HL-60 (cell line): ENCODE measurements around the gene EIF2S1.

Experiments
- DNase-seq, 2 experiments: peaks; one replicate each; pipeline ENCODE4 v3.0.0-alpha.2; 2010 to 2020; ENCODE audit warnings: low read depth in 1 of 2, low spot score in 1 of 2
- H3K27ac ChIP-seq: fragments of 250-450 bp; sonication (Bioruptor Pico); replicated peaks from 2 replicates; pipeline ENCODE4 v1.5.1; 2020; ENCODE audit warnings: mild to moderate bottlenecking, moderate library complexity
- H3K27me3 ChIP-seq: fragments of 250-450 bp; sonication (Bioruptor Pico); 2 replicates; pipeline ENCODE4 v1.5.1; 2021; ENCODE audit warnings: mild to moderate bottlenecking, moderate library complexity; ENCODE audit not compliant: insufficient read depth, poor library complexity, severe bottlenecking
- H3K4me3 ChIP-seq: replicated peaks from 2 replicates; pipeline ENCODE4 v1.5.1; 2011; ENCODE audit warnings: mild to moderate bottlenecking, control low read depth, low read length; ENCODE audit not compliant: insufficient read depth
- GABPA ChIP-seq: IDR thresholded peaks from 2 replicates; pipeline ENCODE4 v1.6.1; 2012; ENCODE audit warnings: low read depth
- POLR2AphosphoS5 ChIP-seq: IDR thresholded peaks from 2 replicates; pipeline ENCODE4 v1.6.1; 2012; ENCODE audit warnings: low read depth
- SPI1 ChIP-seq: IDR thresholded peaks from 2 replicates; pipeline ENCODE4 v1.6.1; 2012; ENCODE audit warnings: low read depth, mild to moderate bottlenecking, borderline replicate concordance
- TF ChIP-seq, protein P1 (sequence below): IDR thresholded peaks from 2 replicates; pipeline ENCODE4 v1.6.1; 2012; ENCODE audit warnings: low read depth; ENCODE audit not compliant: insufficient replicate concordance
- TF ChIP-seq, protein P2 (sequence below): IDR thresholded peaks from one replicate; pipeline ENCODE4 v1.5.1; 2011; ENCODE audit warnings: low read length, control low read depth, inconsistent platforms; ENCODE audit not compliant: insufficient read depth

Gene EIF2S1

DNA sequence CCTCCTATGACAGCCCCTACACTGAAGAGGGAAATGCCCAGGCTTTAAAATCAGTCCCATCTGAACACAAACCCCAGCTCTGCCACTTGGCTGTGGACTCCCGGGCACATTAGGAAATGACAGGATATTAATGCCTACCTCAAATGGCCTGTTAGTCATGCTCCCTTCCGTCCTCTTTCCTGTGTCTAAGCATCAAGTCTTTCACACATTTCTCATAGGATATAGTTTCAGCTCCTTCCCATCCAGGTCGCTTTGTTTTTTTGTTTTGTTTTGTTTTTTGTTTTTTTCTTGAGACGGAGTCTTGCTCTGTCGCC is 35.7 kb downstream of the EIF2S1 start:
- no peak for DNase-seq
- TF ChIP-seq, protein P1, sequence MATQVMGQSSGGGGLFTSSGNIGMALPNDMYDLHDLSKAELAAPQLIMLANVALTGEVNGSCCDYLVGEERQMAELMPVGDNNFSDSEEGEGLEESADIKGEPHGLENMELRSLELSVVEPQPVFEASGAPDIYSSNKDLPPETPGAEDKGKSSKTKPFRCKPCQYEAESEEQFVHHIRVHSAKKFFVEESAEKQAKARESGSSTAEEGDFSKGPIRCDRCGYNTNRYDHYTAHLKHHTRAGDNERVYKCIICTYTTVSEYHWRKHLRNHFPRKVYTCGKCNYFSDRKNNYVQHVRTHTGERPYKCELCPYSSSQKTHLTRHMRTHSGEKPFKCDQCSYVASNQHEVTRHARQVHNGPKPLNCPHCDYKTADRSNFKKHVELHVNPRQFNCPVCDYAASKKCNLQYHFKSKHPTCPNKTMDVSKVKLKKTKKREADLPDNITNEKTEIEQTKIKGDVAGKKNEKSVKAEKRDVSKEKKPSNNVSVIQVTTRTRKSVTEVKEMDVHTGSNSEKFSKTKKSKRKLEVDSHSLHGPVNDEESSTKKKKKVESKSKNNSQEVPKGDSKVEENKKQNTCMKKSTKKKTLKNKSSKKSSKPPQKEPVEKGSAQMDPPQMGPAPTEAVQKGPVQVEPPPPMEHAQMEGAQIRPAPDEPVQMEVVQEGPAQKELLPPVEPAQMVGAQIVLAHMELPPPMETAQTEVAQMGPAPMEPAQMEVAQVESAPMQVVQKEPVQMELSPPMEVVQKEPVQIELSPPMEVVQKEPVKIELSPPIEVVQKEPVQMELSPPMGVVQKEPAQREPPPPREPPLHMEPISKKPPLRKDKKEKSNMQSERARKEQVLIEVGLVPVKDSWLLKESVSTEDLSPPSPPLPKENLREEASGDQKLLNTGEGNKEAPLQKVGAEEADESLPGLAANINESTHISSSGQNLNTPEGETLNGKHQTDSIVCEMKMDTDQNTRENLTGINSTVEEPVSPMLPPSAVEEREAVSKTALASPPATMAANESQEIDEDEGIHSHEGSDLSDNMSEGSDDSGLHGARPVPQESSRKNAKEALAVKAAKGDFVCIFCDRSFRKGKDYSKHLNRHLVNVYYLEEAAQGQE = no peak
- no peaks in the 10 kb centered on the region for H3K27me3 ChIP-seq
- H3K4me3 ChIP-seq = no peak overlapping the region
- no peak overlapping the region for H3K27ac ChIP-seq

DNA sequence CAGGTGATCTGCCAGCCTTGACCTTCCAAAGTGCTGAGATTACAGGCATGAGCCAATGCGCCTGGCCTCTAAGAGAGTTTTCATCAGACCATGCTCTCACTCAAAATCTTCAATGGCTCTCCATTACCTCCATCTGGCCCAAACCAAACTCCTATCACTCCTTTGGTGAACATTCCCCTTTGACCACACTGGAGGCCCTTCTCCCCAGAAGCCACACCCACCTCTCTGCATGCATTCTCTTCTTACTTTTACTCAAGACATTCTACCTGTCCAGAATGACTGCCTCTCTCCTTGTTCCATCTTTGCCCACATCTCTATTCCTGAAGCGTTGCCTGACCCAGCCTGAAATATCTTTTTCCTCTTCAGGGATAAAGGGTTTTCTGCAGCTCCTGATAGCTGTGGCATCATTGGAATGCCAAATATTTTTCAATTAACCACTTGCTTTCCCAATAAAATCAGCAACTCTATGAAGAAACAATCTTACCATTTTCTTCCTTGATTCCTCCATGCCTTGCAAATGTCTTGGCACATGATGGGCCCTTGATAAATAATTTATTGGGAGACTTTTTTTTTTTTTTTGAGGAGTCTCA is 36.3 kb downstream of the EIF2S1 start:
- no peak for TF ChIP-seq SPI1
- Histone ChIP-seq H3K27ac (no peak overlapping the region), H3K4me3 (no peak overlapping the region), H3K27me3 (no peaks in the 10 kb centered on the region)
- DNase-seq = no peak

DNA sequence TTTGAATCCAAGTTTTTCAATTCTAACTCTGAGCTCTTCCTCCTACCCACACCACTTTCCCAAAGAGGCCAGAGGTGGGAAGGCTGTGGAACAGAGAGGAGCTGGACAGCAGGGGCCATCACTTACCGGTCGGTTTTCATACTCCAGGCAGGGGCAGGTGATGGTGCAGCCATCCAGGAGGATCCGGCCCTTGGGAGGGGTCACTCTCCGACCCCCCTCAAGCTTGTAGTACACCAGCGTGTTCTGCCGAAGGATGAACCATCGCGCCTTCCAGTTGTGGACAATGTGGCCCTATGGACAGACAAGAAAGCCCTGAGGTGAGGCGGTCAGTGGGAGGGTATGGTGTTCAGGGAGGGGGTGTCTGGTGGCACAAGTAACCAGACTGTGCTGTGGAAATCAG is 37.4 kb downstream of the EIF2S1 start:
- TF ChIP-seq, protein P1 = no peak
- TF ChIP-seq POLR2AphosphoS5 = no peak
- no peak overlapping the region for H3K27ac ChIP-seq
- no peak for DNase-seq
- H3K4me3 ChIP-seq = no peak overlapping the region
- H3K27me3 ChIP-seq = no peaks in the 10 kb centered on the region

DNA sequence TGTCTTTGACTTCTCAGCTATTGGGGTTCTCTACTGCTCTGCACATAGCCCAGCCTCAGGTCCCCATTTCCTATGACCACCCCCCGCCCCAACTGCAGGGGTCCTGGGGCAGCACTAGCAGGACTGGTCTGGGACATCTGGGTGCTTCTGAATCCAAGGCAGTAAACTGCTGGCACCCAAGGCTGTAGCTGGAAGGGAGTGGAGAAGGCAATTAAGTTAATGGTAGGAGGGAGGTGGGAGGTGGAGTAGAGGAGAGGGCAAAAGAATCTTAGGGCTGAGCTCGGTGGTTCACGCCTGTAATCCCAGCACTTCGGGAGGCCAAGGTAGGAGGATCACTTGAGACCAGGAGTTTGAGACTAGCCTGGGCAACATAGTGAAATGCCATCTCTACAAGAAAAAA is 40.3 kb downstream of the EIF2S1 start:
- no peak overlapping the region for H3K27ac ChIP-seq
- DNase-seq = no peak
- H3K4me3 ChIP-seq = no peak overlapping the region
- TF ChIP-seq, protein P2, sequence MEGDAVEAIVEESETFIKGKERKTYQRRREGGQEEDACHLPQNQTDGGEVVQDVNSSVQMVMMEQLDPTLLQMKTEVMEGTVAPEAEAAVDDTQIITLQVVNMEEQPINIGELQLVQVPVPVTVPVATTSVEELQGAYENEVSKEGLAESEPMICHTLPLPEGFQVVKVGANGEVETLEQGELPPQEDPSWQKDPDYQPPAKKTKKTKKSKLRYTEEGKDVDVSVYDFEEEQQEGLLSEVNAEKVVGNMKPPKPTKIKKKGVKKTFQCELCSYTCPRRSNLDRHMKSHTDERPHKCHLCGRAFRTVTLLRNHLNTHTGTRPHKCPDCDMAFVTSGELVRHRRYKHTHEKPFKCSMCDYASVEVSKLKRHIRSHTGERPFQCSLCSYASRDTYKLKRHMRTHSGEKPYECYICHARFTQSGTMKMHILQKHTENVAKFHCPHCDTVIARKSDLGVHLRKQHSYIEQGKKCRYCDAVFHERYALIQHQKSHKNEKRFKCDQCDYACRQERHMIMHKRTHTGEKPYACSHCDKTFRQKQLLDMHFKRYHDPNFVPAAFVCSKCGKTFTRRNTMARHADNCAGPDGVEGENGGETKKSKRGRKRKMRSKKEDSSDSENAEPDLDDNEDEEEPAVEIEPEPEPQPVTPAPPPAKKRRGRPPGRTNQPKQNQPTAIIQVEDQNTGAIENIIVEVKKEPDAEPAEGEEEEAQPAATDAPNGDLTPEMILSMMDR = no peak
- TF ChIP-seq, protein P1 = no peak
- TF ChIP-seq GABPA (no peak), SPI1 (no peak), POLR2AphosphoS5 (no peak)
- no peaks in the 10 kb centered on the region for H3K27me3 ChIP-seq

DNA sequence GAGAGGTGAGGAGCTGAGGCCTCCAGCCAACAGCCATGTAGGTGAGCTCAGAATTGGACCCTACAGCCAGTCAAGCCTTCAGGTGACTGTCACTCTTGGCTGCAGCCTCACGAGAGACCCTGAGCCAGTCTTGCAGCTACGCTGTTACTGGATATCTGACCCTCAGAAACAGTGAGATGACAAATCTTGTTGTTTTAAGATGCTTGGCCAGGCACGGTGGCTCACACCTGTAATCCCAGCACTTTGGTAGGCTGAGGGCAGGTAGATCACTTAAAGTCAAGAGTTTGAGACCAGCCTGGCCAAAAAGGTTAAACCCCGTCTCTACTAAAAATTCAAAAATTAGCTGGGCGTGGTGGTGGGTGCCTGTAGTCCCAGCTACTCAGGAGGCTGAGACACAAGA is 45.6 kb downstream of the EIF2S1 start:
- TF ChIP-seq, protein P1 = no peak
- TF ChIP-seq SPI1 (no peak), POLR2AphosphoS5 (no peak), GABPA (no peak)
- TF ChIP-seq, protein P2 = no peak
- DNase-seq = no peak
- no peaks in the 10 kb centered on the region for H3K27me3 ChIP-seq

More for the DNA sequence above, 45.6 kb downstream of the EIF2S1 start:
- Histone ChIP-seq H3K4me3 (no peak overlapping the region), H3K27ac (no peak overlapping the region)
